ENCODE data around the gene FLRT2. TPM values are rescaled to one million over a fixed set of nuclear protein-coding genes. Genes with fewer than 3 reads are reported as not detected.

FLRT2 gene
- polyA plus RNA-seq, 6 donors from 2014 or later = not detected

GRCh38 chr14:85549697-85550096, 19.8 kb downstream of the FLRT2 start:
- H3K36me3 Mint-ChIP-seq = no peaks in the 10 kb centered on the region

GRCh38 chr14:85554106-85554505, 24.2 kb downstream of the FLRT2 start:
- DNase-seq = no peak
- no peaks in the 10 kb centered on the region for H3K36me3 Mint-ChIP-seq
- no peak for ATAC-seq (ENCODE audit: low read depth in 2 of 2)

More at GRCh38 chr14:85549697-85550096, 19.8 kb downstream of the FLRT2 start:
- Mint-ChIP-seq H3K4me3 (no peak overlapping the region), H3K4me1 (no peaks in the 10 kb centered on the region), H3K27me3 (no peaks in the 10 kb centered on the region), H3K27ac (no peak overlapping the region), H3K9me3 (peaks cover 0 to 6% (median 2%) of the 10 kb centered on the region in 7 donors)
- no peak for DNase-seq
- ATAC-seq (ENCODE audit: low read depth in 2 of 2) = no peak

DNA sequence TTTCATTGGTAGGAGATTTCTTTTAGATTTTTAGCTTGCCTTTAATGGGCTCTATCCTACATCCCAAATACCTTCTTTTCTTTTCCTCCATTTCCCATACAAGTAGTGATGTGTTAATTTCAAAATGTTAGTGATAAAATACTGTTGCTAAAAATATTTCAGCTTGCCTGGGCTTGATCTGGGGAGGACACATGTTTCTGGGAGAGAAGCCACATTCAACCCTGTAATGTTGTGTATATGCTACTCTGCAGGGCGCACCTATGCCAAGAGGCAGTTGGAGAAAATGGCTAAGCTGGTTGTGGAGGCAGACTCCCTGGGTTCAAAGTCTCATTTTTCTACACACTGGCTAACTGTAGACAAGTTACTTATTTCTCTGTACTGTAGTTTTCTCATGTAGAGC, 26.3 kb downstream of the FLRT2 start:
- Mint-ChIP-seq H3K9me3 (peaks cover 2 to 17% (median 6%) of the 10 kb centered on the region in 7 donors), H3K4me1 (no peaks in the 10 kb centered on the region), H3K27ac (no peak overlapping the region), H3K4me3 (no peak overlapping the region), H3K36me3 (no peaks in the 10 kb centered on the region), H3K27me3 (no peaks in the 10 kb centered on the region)
- ATAC-seq (ENCODE audit: low read depth in 2 of 2) (no peak), DNase-seq (no peak)

More at GRCh38 chr14:85554106-85554505, 24.2 kb downstream of the FLRT2 start:
- no peak overlapping the region for H3K4me3 Mint-ChIP-seq
- no peaks in the 10 kb centered on the region for H3K4me1 Mint-ChIP-seq
- H3K27ac Mint-ChIP-seq = no peak overlapping the region
- peaks cover 2 to 17% (median 7%) of the 10 kb centered on the region in 7 donors for H3K9me3 Mint-ChIP-seq
- H3K27me3 Mint-ChIP-seq = no peaks in the 10 kb centered on the region

- no peak overlapping the region for H3K4me3 Mint-ChIP-seq
- peaks cover 2 to 17% (median 8%) of the 10 kb centered on the region in 7 donors for H3K9me3 Mint-ChIP-seq
- no peak overlapping the region for H3K27ac Mint-ChIP-seq
- H3K27me3 Mint-ChIP-seq = no peaks in the 10 kb centered on the region
- ATAC-seq (ENCODE audit: low read depth in 2 of 2) (no peak), DNase-seq (no peak)
- no peaks in the 10 kb centered on the region for H3K36me3 Mint-ChIP-seq
- H3K4me1 Mint-ChIP-seq = no peaks in the 10 kb centered on the region
Measured at GRCh38 chr14:85558505-85558904, 28.6 kb downstream of the FLRT2 start.

DNA sequence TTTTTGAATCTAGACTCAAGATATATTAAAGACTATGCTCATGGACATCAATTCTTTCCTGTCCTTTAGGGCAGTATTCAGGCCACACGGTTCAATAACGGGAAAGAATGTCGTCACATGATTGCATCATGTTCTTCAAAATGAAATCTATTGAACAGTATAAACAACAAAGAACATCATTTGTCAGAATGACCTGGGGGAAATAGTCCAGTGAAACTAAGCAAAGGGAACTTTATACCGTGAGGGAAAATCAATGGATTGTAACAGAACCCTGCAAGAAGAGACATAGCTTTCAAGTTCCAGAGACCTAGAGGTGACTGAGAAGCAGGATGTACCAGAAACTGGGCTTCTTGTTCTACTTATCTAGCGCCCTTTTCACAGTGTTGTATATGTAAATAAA, 32.7 kb downstream of the FLRT2 start:
- H3K36me3 Mint-ChIP-seq = no peaks in the 10 kb centered on the region
- no peak overlapping the region for H3K4me3 Mint-ChIP-seq
- H3K4me1 Mint-ChIP-seq = no peaks in the 10 kb centered on the region
- DNase-seq = no peak
- no peak for ATAC-seq (ENCODE audit: low read depth in 2 of 2)
- no peaks in the 10 kb centered on the region for H3K27me3 Mint-ChIP-seq
- H3K9me3 Mint-ChIP-seq = peaks cover 0 to 4% (median 0%) of the 10 kb centered on the region in 7 donors
- no peak overlapping the region for H3K27ac Mint-ChIP-seq

DNA sequence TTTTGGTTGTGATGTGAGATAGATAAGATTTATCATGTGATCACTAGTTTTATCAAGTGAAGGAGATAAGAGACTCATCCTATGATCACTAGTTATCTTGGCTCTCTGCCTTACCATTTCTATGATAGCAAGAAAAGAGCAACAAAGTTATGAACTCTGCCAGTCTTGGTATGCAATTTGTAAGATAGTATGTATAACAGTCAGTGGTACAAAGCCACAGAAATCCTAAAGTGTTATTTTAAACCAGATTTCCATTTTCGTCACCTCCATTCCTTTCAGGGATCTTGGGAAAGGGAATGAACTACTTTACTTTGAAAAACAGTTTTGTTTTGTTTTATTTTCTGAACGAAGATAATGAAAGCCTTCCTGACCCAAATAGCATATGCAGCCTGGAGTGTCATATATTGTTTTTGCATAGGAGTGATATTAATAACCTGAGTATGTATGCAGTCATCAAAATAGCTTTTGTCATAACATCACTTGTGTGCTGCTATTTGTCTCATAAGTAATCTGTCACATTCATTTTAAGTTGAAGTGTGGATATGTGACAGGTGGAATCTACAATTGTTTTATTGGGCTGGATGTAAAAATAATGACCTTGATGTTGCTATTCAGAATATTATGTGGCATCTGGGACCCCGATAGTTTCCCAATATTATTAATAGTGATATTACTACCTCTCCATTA, 35.0 kb downstream of the FLRT2 start:
- DNase-seq (no peak), ATAC-seq (ENCODE audit: low read depth in 2 of 2) (no peak)
- no peaks in the 10 kb centered on the region for H3K36me3 Mint-ChIP-seq
- no peak overlapping the region for H3K4me3 Mint-ChIP-seq
- H3K9me3 Mint-ChIP-seq = peaks cover 0 to 7% (median 0%) of the 10 kb centered on the region in 7 donors
- H3K27ac Mint-ChIP-seq = no peak overlapping the region
- no peaks in the 10 kb centered on the region for H3K4me1 Mint-ChIP-seq
- no peaks in the 10 kb centered on the region for H3K27me3 Mint-ChIP-seq

DNA sequence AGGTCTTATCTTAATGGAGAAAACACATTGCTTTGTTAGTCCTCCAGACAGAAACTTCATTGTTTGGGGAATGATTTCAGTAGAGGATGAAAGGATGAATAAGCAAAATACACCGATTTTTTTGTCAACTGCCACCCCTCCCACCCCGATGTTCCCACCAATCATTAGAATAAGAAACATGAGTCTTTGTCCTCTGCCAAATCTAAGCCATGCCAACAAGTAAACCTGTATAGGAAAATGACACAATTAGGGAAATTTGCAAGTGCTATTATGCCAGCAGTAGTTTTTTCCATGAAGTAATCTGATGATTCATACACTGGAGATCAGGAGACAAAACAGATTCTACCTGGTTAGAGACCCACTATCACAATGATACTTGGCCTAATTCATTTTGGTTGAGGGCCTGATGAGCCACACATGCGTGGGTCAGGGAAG, 35.9 kb downstream of the FLRT2 start:
- no peak for ATAC-seq (ENCODE audit: low read depth in 2 of 2)
- no peak overlapping the region for H3K4me3 Mint-ChIP-seq
- no peaks in the 10 kb centered on the region for H3K27me3 Mint-ChIP-seq
- H3K9me3 Mint-ChIP-seq = peaks cover 0 to 7% (median 0%) of the 10 kb centered on the region in 7 donors
- DNase-seq = no peak
- no peak overlapping the region for H3K27ac Mint-ChIP-seq
- H3K4me1 Mint-ChIP-seq = no peaks in the 10 kb centered on the region
- H3K36me3 Mint-ChIP-seq = no peaks in the 10 kb centered on the region

DNA sequence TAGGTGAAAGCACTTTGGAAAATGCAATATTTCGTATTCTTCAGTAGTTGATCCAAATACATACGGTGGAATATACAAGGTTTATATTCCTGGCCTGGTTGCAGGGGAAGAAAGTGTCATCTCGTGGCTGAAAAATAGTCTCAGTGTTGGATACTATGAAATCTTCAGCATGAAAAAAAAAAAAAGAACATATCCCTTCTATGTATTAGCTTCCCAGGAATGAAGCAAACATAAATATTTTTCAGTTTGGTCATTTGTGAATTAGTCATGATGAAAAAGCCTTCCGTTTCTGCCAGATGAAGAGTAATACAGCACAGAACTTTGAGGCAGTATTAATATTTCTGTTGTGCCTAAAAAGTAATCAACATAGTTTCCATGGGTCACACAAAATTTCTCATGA, 36.7 kb downstream of the FLRT2 start:
- no peaks in the 10 kb centered on the region for H3K4me1 Mint-ChIP-seq

GRCh38 chr14:85572011-85572410, 42.1 kb downstream of the FLRT2 start:
- Mint-ChIP-seq H3K9me3 (peaks cover 0 to 6% (median 0%) of the 10 kb centered on the region in 7 donors), H3K4me3 (no peak overlapping the region), H3K27me3 (no peaks in the 10 kb centered on the region), H3K27ac (no peak overlapping the region), H3K4me1 (no peaks in the 10 kb centered on the region), H3K36me3 (no peaks in the 10 kb centered on the region)
- ATAC-seq (ENCODE audit: low read depth in 2 of 2) (no peak), DNase-seq (no peak)

More for the DNA sequence above, 36.7 kb downstream of the FLRT2 start:
- Mint-ChIP-seq H3K36me3 (no peaks in the 10 kb centered on the region), H3K27ac (no peak overlapping the region), H3K9me3 (peaks cover 0 to 7% (median 0%) of the 10 kb centered on the region in 7 donors), H3K4me3 (no peak overlapping the region), H3K27me3 (no peaks in the 10 kb centered on the region)
- ATAC-seq (ENCODE audit: low read depth in 2 of 2) (no peak), DNase-seq (no peak)

DNA sequence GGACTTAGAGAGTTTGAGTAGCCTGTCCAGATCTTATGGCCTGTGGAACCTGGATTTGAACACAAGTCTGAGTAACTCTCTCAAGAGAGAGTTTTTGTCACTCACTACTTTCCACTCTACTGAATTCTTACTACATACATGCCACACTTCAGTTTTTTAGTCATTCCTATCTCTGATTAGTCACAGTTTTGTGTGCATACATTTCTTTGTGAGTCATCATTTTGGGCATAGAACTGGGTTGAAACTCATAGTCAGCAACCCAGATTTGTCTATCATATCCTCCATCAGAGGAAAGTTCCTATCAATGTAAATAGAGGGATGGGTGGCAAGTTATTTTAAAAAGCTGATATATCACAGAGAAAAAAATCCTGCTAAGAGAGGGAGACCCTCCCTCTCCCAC, 42.9 kb downstream of the FLRT2 start:
- H3K9me3 Mint-ChIP-seq = peaks cover 0 to 6% (median 0%) of the 10 kb centered on the region in 7 donors
- H3K4me3 Mint-ChIP-seq = no peak overlapping the region
- ATAC-seq (ENCODE audit: low read depth in 2 of 2) (no peak), DNase-seq (no peak)
- no peaks in the 10 kb centered on the region for H3K36me3 Mint-ChIP-seq
- no peaks in the 10 kb centered on the region for H3K4me1 Mint-ChIP-seq
- no peak overlapping the region for H3K27ac Mint-ChIP-seq
- H3K27me3 Mint-ChIP-seq = no peaks in the 10 kb centered on the region

DNA sequence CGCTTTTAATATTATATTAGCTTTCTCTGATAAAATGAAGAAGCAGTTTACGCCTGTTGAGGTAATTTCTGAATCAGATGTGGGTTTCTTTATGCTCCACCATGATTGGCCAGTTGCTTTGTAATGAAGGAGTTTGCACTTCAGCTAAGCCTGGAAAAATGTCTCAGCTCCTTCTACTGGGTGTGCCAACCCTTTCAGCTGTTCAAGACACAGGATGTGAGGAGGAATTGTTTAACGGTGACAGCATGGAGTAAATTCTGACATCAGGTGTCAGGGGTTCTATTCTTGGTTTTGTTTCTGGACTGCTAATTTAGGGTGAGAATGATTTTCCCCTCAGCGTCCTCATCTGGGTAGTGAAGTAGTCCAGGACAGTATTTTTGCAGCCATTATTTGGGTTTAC, 43.5 kb downstream of the FLRT2 start:
- no peaks in the 10 kb centered on the region for H3K27me3 Mint-ChIP-seq
- no peak overlapping the region for H3K4me3 Mint-ChIP-seq
- H3K4me1 Mint-ChIP-seq = no peaks in the 10 kb centered on the region

GRCh38 chr14:85574853-85575616, 45.1 kb downstream of the FLRT2 start:
- Mint-ChIP-seq H3K9me3 (peaks cover 0 to 2% (median 0%) of the 10 kb centered on the region in 7 donors), H3K27me3 (no peaks in the 10 kb centered on the region), H3K27ac (no peak overlapping the region), H3K4me3 (no peak overlapping the region), H3K36me3 (no peaks in the 10 kb centered on the region), H3K4me1 (no peaks in the 10 kb centered on the region)
- DNase-seq = no peak
- ATAC-seq (ENCODE audit: low read depth in 2 of 2) = no peak

More for the DNA sequence above, 43.5 kb downstream of the FLRT2 start:
- DNase-seq (no peak), ATAC-seq (ENCODE audit: low read depth in 2 of 2) (no peak)
- Mint-ChIP-seq H3K9me3 (peaks cover 0 to 6% (median 0%) of the 10 kb centered on the region in 7 donors), H3K36me3 (no peaks in the 10 kb centered on the region), H3K27ac (no peak overlapping the region)

DNA sequence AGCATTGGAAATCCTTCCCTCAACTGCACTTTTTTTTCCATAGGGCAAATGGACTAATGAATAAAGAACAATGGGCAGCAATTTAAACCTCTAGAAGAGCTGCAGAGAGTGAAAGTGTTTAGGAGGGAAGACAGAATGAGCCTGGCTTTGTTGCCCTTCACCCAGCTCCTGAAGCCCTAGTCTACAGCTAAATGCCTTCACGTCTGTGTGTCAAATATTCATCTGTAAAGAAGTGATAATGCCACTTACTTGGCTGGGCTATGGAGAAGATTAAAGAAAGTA, 45.6 kb downstream of the FLRT2 start:
- Mint-ChIP-seq H3K27me3 (no peaks in the 10 kb centered on the region), H3K9me3 (peaks cover 0 to 2% (median 0%) of the 10 kb centered on the region in 7 donors), H3K4me1 (no peaks in the 10 kb centered on the region), H3K4me3 (no peak overlapping the region), H3K27ac (no peak overlapping the region), H3K36me3 (no peaks in the 10 kb centered on the region)
- DNase-seq = no peak
- no peak for ATAC-seq (ENCODE audit: low read depth in 2 of 2)

- Mint-ChIP-seq H3K4me1 (no peaks in the 10 kb centered on the region), H3K36me3 (no peaks in the 10 kb centered on the region), H3K4me3 (no peak overlapping the region), H3K27ac (no peak overlapping the region), H3K9me3 (peaks cover 0 to 2% (median 0%) of the 10 kb centered on the region in 7 donors), H3K27me3 (no peaks in the 10 kb centered on the region)
- DNase-seq = no peak
- no peak for ATAC-seq (ENCODE audit: low read depth in 2 of 2)
Measured at GRCh38 chr14:85576218-85576617, 46.3 kb downstream of the FLRT2 start.
